Measurements from ENCODE around the gene ASPDH.
"Not testable (repeated sequence)": the region's sequence is repeated elsewhere in the genome, so short reads cannot be mapped to it uniquely, and the experiment has no call there.

The ASPDH gene

DNA sequence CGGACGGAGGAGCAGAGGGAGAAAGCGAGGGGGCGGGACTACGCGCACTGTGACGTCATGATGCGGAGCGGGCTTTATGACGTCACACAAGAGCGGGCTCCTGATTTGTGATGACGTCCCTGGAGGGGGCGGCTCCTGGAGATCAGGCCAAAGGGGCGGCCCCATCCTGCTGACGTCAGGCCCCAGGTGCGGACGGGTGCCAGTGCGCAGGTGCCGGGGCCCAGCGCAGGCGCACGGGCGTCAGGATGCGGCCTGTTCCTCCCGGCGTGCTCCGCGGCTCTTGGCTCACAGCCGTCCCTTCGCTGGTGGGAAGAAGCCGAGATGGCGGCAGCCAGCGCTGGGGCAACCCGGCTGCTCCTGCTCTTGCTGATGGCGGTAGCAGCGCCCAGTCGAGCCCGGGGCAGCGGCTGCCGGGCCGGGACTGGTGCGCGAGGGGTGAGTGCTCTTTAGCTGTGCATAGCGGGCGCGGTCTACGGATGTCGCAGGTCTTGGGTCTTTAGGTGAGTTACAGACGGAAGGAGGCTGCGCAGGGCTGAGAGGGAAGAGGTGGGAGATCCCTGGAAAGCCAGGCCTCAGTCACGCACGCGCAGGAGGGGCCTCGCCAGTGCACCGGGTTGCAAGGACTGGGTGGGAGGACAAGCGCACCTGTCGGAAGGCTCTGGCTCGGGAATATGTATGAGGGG, 37.3 kb downstream of the ASPDH start, which contains the start of the genes EMC10 and GARIN5A:
TSS of gene EMC10 (plus strand) at position 284 of the 683 bp plus-strand sequence. CDS start at position 322, 38 bp downstream.
TSS of gene GARIN5A (minus strand) at position 625 of the 683 bp plus-strand sequence. CDS start at position 165, 460 bp downstream.
- peak; percentile 92 for DNase-seq

DNA sequence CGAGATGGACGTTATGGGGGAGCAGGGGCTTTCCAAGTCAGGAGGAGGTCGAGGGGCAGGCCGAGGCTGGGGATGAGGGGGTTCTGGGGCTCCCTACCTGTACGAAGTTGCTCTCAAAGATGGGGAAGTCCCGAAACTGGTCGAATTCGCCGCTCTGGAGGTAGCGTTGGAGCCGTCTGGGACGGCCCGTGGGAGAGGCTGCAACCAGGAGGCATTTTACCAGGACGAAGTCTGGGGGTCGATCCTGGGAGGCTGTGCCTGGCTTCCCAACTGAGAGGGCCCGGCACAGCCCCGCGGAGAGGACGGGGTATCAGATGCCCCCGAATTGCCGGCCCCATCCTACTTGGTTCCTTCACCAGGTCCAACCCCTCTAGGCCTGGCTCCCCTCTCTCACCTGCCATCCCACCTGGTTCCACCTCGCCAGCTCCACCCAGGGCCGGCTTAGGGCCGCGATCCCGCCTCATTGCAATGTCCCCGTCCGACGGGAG, 37.9 kb downstream of the ASPDH start:
- no peak for DNase-seq

DNA sequence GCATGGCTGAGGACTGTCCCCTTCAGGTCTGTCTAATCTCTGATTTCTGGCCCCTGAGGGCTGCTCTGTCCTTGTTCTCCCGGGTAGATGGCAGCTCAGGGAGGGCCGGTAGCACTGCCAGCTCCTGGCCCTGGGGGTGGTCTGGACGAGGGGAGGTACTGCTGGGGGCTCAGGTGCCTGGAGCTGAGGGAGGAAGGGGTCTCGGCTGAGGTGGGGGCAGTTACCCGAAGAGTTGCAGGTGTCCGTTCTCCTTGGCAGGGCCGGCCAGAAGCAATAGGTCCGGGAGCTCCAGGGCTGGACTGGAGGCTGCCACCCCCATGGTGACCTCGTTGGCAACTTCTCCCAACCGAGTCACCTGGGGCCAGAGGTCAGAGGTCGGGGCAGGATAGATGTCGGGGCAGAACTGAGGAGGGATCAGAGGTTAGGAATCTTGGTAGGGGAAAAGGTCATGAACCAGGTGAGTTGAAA, 38.6 kb downstream of the ASPDH start:
- DNase-seq = no peak

DNA sequence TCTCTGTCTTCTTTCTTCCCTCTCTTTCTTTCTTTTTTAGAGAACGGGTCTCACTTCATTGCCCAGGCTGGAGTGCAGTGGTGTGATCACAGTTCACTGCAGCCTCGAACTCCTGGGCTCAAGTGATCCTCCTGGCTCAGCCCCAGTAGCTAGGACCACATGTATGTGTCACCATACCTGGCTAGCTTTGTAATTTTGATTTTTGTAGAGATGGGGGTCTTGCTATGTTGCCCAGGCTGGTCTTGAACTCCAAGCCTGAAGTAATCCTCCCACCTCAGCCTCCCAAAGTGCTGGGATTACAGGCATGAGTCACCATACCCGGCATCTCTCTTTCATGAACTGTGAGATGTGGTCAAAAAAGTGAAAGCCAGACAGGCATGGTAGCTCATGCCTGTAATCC, 40.4 kb downstream of the ASPDH start:
- not testable (repeated sequence) for DNase-seq

DNA sequence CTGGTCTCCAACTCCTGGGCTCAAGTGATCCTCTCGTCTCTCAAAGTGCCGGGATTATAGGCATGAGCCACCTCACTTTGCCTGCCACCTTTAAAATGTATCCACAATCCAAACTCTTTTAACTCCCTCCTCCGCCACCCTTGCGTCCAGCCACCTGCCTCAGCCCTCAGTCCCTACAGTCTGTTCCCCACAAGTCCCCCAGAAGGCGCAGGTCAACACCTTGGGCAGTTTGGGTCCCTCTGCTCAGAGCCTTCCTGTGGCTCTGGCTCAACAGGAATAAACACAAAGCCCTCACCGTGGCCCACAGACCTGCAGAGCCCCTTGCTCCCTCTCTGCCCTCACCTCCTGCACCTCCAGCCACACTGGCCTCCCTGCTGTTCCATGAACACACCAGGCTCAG, 44.9 kb downstream of the ASPDH start:
- no peak for DNase-seq

DNA sequence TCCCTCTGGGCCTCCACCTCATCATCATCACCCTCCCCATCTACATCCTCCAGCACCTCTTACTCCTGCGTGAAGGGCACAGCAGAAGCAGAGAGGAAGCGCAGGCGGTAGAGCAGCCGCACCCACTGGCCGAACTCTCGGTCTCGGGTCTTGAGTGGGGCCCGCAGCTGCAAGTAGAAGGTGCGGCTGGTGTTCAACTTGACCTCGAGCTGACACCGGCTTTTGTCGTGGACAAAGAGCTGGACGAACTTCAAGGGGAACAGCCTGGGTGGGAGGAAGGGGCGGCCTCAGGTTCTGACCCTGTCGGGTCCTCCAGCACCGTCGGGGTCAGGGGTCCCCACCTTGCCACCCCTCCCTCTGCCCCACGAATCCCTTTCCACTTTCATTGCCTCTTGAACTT, 46.1 kb downstream of the ASPDH start:
- no peak for DNase-seq

DNA sequence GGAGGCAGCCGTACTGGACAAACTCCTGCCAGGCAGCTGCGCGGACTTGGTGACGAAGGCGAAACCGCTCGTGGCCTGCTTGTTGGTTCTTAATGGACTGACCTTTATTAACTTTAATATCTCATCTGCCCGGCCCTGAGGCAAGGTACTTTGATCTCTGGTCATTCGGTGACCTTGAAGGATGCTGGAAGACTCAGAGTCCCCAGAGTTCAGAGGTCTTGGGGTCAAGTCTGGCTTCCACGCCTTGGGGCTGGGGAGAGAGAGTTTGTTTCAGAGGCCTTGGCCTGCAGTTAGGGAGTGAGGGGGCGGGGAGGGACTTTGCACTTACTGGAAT, 47.0 kb downstream of the ASPDH start:
- DNase-seq = no peak

DNA sequence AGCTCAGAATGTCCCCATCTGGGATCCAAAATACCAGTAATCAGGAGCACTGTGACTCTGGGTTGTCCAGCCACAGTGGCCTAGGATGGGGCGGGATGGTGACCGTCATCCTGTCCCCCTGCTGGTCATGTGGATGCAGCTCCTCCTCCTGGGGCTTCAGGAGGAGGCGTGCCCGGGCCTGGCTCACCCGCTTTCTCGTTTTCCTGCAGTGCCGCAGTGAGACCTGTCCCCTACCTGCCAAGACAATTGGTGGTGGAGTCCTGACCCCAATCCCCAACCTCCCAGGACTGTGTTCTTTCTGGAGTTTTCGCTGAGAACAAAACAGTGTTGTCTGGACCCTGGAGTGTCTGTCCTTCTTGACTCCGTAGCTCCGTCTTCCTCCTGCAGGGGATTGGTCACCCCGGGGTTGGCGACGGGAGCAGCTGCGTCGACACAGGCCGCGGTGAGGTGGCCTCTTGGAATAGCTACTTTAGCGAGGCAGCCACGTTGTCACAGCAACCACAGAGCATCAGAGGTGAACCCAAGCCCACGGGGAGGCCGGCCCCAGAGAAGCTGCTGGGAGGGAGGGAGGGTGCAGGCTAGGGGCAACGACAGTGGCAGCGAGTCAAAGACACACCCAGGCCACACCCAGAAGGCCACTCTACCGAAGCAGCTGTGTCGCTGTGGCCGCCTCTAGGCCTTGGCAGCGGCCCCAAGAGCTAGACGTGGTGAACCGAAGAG, 47.6 kb downstream of the ASPDH start:
- DNase-seq = no peak

DNA sequence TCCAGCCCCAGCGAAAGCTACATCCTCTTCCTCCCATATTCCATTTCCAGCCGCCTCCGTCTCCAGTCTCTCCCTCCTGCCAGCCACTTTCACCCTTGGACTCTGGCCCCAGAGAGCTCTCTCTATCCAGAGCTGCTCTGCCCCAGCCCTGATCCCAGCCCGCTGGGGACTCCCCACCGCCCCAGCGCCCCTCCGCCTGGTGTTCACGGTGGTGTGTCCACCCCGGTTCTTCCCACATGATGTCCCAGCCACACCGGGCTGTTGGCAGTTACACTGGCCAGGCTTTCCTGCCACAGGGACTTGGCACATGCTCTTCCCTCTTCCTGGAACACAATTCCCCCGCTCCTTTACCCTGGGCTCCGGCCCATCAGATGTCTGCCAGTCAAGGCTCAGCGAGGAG, 48.7 kb downstream of the ASPDH start:
- no peak for DNase-seq

DNA sequence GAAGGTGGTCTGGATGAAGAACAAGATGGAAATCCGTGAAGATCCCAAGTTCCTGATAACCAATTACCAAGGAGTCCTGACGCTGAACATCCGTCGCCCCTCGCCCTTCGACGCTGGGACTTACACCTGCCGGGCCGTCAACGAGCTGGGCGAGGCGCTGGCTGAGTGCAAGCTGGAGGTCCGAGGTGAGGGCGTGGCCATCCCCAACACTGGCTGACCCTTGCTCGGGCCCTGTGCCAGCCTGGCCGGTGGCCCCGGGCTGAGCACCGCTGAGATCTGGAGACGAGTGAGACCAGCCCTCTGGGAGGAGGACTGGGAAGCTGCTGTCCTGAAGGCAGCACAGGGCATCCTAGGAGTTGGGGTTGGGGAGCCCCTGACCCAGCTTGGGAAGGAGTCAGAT, 49.4 kb downstream of the ASPDH start:
- no peak for DNase-seq

DNA sequence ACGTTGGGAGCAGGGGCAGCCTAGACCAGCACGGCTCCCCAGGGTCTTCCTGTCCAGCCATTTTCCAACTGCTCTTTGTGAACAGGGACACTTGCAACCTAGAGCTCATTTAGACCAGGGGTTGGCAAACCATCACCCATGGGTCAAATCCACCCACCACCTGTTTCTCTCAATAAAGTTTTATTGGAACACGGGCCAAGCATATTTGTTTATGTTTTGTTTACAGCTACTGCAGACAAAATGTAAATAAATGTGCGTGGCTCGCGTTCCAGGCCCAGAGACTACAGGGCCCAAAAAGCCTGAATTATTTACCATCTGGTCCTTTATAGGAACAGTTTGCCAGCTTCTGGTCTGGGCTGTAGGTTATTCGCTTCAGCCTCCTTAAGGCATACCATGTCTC, 50.7 kb downstream of the ASPDH start:
- no peak for DNase-seq

Measured in fibroblast of skin of right biceps (primary cell).